Fibroblast of lung (primary cell): ENCODE measurements around the gene ARSD.

ENCODE experiments used
- EZH2 ChIP-seq: IDR thresholded peaks from 2 replicates; pipeline ENCODE4 v1.5.1; 2012; ENCODE audit warnings: low read length, control low read depth, mild to moderate bottlenecking; ENCODE audit errors: missing control alignments
- TF ChIP-seq, protein P1 (sequence below), 2 donors: IDR thresholded peaks in 1 of 2; conservative IDR thresholded peaks in 1 of 2; 1 replicate in 1 of 2; 2 replicates in 1 of 2; pipeline ENCODE4 v1.5.1; 2011 to 2012; ENCODE audit warnings: low read length in 2 of 2, control low read depth in 1 of 2, inconsistent platforms in 1 of 2, low read depth in 1 of 2, mild to moderate bottlenecking in 1 of 2

DNA sequence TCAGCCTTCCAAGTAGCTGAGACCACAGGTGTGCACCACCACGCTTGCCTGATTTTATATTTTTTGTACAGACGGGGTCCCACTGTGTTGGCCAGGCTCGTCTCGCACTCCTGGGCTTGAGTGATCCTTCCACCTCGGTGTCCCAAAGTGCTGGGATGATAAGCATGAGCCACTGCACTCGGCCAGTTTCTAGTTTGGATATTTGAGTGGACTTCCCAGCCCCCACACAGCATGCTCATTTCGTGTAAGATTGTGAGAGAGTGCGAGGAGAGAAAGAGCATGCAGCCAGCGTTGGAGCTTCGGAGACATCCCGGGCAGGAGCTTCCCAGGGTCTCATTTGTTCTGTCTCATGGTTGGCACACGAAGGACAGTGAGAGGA, 31.8 kb downstream of the ARSD start:
- TF ChIP-seq, protein P1, sequence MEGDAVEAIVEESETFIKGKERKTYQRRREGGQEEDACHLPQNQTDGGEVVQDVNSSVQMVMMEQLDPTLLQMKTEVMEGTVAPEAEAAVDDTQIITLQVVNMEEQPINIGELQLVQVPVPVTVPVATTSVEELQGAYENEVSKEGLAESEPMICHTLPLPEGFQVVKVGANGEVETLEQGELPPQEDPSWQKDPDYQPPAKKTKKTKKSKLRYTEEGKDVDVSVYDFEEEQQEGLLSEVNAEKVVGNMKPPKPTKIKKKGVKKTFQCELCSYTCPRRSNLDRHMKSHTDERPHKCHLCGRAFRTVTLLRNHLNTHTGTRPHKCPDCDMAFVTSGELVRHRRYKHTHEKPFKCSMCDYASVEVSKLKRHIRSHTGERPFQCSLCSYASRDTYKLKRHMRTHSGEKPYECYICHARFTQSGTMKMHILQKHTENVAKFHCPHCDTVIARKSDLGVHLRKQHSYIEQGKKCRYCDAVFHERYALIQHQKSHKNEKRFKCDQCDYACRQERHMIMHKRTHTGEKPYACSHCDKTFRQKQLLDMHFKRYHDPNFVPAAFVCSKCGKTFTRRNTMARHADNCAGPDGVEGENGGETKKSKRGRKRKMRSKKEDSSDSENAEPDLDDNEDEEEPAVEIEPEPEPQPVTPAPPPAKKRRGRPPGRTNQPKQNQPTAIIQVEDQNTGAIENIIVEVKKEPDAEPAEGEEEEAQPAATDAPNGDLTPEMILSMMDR (conservative IDR thresholded peaks at IDR 0.05 in 1 of 2, IDR thresholded peaks at IDR 0.05 in 1 of 2; ENCODE audit: low read depth in 1 of 2, low read length in 2 of 2) = no peak
- no peak for TF ChIP-seq EZH2
